ENCODE measurements around the gene WNT5B.

Gene WNT5B

DNA sequence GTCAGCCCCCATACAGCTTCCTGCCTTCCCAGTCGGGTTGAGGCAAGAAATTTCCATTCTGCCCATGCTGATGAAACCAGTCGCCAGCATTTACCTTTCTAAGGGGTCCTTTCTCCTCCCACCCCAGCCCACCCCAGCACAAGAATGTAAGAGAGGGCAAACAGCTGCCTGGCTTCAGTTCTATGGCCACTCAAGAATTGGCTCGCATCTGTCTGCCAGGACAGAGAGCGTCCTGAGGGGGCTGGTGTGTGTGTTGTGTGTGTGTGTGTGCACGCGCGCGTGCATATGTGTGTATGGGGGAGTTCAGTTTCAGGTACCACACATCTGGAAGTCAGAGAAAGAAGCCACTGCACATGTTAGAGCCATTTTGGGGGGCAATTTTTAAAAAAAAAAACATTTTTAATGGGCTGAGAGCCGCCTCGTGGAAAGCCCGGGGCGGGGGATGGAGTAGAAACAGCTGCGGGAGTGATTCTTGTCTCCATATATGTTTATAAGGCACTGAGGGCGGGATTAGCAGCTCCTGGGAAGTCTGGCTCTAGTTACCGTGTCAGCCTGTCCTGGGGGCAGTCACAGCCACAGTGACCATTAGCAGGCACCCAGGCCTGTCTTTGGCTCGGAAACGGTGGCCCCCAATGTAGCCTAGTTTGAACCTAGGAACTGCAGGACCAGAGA is at the start of gene WNT5B:
WNT5B (plus strand) TSS at position 566 of the 672 bp plus-strand sequence. CDS start 2,124 bp downstream, outside the sequence.
- no peak for DNase-seq (ENCODE audit: low spot score)

GRCh38 chr12:1579651-1580435 is 49.2 kb upstream of the WNT5B start:
- no peak for DNase-seq (ENCODE audit: low spot score)

- no peak for DNase-seq (ENCODE audit: low spot score)
Observed at GRCh38 chr12:1580526-1580925, 48.5 kb upstream of the WNT5B start.

DNA sequence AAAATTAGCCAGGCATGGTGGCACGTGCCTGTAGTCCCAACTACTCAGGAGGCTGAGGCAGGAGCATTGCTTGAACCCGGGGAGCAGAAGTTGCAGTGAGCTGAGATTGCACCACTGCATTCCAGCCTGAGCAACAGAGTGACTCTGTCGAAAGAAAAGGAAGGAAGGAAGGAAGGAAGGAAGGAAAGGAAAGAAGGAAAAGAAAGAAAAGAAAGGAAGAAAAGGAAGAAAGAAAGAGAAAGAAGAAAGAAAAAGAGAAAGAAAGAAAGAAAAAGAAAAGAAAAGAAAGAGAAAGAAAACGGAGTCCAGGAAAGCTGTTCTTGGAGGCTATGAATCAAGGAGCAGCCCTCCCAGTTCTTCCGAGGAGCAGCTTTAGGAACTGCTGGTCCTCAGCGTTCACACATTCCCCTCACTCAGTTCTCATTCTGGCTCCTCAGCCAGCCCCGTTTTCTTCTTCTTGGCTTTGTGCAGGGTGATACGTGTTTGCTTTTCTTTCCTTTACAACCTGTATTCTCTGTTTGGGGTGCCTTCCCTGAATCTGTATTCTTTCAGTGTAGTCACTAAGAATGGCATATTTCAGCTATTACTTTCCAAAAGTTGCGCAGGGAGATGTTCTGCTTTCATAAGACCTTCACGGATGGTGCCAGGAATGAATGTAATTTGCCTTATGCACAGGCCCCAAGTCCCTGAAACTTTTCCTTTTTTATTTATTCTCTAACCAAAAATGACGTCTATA is 46.9 kb upstream of the WNT5B start:
- no peak for DNase-seq (ENCODE audit: low spot score)

DNA sequence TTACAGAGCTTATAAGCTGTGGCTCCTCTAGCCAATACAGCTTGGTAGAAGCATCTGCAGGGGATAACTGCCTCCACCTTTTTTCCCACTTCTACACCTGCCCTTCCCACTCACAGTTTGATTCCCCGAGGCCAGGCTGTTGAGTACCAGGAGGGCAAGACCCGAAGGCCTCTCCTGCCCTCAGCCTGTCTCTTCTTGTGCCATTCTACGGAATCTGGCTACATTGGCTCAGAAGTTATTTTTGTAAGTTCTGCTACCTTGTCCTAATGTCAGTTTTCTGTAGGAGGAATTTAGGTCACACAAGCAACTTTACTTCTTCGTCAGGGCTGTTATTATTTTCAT is 46.4 kb upstream of the WNT5B start:
- DNase-seq (ENCODE audit: low spot score) = no peak

DNA sequence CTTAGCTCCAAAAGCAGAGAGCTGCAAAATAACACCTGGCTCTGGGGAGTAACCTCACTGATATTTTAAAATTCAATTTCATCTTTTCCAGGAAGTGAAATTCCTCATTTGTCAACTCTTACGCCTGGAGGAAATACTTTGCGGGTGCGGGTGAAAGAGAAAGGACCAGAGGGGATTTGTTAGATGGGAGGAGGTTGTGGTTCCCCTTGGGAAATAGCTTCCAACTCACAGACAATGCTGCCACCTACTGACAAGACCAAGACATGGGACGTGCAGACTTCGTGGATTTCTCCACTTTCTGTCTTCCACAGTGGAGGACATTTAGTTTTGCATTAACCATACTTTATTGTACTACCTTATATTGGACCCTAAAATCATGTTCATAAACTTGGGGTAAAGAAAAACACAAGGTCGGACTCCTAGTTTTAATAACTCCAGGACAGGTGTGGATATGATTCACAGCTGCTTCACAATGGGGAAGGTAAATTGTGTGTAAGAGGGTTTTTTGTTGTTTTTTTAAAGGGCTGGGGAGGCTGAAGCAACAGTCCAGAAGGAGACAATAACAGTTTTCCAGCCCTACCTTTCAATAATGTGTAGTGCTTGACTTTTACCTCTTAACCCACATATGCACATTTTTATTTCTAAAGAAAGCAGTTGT is 45.5 kb upstream of the WNT5B start:
- DNase-seq (ENCODE audit: low spot score) = peak; percentile 70

GRCh38 chr12:1584326-1584725 is 44.7 kb upstream of the WNT5B start:
- no peak for DNase-seq (ENCODE audit: low spot score)

GRCh38 chr12:1587927-1588574 is 41.0 kb upstream of the WNT5B start:
- no peak for DNase-seq (ENCODE audit: low spot score)

DNA sequence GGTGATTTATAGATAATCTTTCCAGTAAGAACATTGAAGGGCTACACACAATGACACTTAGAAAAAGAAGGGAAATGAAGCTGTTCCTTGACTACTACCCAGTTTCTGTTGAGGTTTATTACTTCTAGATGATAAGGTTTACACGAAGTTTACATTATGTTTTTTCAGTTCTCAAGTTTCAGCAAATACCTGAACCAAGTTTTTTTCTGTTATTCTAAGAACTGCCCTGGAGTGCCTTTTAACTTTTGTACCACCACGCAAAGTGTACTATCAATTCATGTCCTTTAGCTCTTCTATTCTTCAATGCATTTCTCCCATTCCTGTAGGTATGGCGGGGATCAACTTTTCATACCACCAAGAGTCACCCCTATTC is 40.5 kb upstream of the WNT5B start:
- no peak for DNase-seq (ENCODE audit: low spot score)

DNA sequence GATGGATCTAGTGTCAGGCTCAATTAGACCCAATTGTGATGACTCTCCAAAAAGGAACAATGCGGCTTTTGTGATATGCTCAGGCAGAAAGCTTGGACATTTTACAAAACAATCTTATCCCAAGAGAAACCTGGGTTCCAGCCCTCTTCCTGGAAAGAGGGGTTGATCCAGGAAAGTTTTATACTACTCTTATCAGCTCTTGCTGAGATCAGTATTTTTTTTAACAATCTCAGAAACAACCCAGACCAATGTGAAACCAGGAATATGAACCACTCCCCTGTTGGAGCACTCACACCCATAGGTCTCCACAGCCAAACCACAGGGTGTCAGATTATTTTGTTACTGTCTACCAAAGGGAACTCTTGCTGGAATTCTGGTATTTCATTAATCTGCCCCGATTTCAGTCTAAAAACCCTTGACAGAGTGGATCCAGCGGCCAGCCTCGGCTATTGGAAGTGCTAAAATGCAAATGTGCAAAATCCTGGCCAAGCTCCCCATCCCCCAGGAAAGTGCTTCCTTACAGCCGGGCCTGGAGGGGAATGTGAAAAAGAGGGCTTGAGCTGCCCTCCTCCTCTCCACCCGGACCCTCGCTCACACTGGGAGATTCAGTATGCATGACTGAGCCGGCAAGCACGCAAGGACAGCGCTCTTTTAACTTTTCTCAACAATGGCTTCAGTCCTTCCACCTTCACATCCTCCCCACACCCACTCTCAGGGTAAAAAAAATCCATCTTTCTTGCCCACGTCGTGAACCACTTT is 38.6 kb upstream of the WNT5B start:
- no peak for DNase-seq (ENCODE audit: low spot score)

- peak; percentile 68 for DNase-seq (ENCODE audit: low spot score)
Observed at GRCh38 chr12:1591034-1591433, 38.0 kb upstream of the WNT5B start.

DNA sequence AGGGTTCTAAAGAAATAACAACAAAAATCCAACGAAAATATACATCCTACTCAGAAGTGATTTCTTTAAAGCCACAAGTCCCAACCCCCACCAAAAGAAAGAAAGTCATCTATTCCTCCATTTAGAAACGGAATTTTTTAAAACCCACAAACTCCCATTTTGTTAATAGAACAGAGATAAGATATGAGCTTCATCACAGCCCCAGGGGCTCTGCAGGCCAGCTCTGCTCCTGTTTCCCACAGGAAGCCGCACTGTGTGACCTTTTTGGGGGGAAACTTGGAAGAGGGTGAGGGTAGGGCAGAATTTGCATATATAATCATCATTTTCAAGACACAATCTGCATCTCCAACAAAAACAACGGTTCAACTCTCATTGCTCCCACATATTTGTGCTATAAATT is 37.5 kb upstream of the WNT5B start:
- DNase-seq (ENCODE audit: low spot score) = no peak

GRCh38 chr12:1592444-1593173 is 36.4 kb upstream of the WNT5B start:
- DNase-seq (ENCODE audit: low spot score) = peak; percentile 60

DNA sequence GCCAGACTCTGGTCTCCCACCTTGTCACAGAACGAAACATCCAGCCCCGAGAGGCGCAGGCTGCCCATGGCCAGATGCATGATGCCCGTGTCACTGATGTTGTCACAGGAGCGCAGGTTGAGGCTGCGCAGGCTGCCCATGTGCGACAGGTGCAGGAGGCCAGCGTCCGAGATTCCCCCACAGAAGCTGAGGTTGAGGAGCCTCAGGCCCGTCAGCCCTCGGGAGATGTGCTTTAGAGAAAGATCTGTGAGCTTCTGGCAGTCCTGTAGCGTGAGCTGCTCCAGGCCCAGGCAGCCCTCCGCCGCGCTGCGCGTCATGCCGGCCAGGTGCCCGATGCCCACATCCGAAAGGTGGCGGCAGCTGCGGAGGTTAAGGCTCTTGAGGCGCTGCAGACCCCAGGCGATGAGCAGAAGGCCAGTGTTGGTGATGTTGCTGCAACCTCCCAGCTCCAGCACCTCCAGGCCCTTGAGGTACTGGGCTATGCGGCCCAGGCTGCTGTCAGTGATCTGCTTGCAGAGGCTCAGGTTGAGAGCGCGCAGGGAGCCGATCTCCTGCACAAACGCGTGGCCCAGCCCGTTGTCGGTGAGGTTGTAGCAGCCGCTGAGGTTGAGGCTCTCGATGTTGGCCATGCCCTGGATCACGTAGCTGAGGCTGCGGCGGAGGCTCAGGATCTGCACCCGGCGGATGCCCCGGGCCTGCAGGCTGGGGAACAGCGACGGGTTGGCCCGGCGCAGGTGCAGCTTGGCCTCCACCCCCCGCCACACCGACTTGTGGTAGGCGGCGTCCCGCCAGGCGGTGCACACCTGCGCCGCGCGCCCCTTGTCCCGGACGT is 35.6 kb upstream of the WNT5B start:
- peak; percentile 46 for DNase-seq (ENCODE audit: low spot score)

GRCh38 chr12:1594006-1594260 is 35.1 kb upstream of the WNT5B start:
- no peak for DNase-seq (ENCODE audit: low spot score)

GRCh38 chr12:1594261-1595025 is 34.6 kb upstream of the WNT5B start, which contains the start of gene FBXL14:
TSS of gene FBXL14 (minus strand) at chr12:1594581. CDS start at chr12:1594066, 515 bp downstream.
- DNase-seq (ENCODE audit: low spot score) = peak; percentile 94

DNA sequence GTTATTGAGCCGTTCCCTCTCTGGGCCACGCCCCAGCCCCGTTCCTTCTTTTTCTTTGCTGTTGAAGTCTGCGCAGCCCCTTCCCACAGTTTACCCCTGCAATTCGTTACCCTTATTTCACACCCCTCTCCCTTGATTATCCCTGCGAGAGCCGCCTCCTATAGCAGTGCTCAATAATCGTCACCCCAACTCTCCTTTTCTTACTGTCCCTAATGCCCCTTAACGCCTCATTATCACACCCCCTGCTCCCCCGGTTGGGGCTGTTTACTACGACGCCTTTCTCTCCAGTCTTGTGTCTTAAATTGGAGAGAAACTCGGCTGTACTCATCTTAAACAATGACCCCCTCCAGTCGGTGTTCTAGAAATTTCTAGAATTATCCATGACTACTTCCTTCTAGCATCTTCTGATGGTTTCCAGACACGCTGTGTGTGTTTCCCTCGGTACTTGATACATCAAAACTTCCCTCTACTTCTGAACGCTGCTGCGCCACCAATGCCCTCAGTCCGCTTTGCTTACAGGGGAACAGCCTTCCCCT is 33.9 kb upstream of the WNT5B start:
- DNase-seq (ENCODE audit: low spot score) = peak; percentile 17

DNA sequence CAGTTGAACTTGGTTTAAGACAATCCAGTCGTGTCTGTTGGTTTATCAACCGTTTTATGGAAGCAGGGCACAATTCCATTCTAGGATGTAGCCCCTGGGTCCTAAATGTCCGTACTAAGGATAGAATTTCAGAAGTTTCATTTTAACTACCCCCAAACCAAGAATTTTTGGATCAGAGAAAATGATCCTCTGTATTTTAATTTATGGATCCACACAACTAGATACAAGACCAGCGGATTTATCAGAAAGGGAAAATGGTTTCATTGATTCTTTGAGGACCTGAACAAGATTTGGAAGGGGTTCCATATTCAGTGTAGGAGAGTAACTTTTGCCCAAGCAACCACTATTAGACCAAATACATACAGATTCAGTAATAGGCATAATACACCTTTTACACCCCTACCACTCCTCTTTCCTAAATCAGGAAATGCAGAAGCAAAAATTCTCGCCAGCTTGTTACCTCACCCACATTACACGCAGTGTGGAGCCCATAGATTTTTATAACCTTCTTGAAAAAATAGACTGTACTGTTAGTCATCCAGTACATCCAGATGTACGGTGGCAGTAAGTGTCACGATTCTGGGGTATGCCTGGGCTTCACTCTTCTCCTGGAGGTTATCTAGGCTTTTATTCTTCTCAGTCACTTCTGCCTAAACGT is 33.2 kb upstream of the WNT5B start:
- no peak for DNase-seq (ENCODE audit: low spot score)
